CD4-positive, alpha-beta memory T cell (primary cell): ENCODE measurements around the gene EMC9. TPM values are rescaled to one million over a fixed set of nuclear protein-coding genes. Genes with fewer than 3 reads are reported as not detected.

ENCODE experiments used
- CTCF ChIA-PET: fragments of 350-600 bp; sonication (Branson Sonifier 250); formaldehyde crosslinking; loops from one replicate; lab custom pipeline; 2021; ENCODE audit warnings: inconsistent platforms; ENCODE audit not compliant: partially characterized antibody; lab: Charles Lee
- POLR2A ChIA-PET: fragments of 350-600 bp; sonication (Branson Sonifier 250); formaldehyde crosslinking; loops from one replicate; lab custom pipeline; 2021; ENCODE audit not compliant: partially characterized antibody; lab: Charles Lee
- DNase-seq, 5 donors: peaks; one replicate each; pipeline versions ENCODE4 v3.0.0 to v3.0.0-alpha.2; 2020 to 2022; ENCODE audit warnings: mixed read lengths in 1 of 5
- H3K27ac ChIP-seq: one replicate; pipeline ENCODE4 v1.7.0; 2013; ENCODE audit warnings: low read depth, low read length
- H3K27me3 ChIP-seq: 2 replicates; pipeline ENCODE4 v1.7.0; 2013; ENCODE audit warnings: mild to moderate bottlenecking, low read length, moderate library complexity; ENCODE audit not compliant: insufficient read depth
- H3K36me3 ChIP-seq: 2 replicates; pipeline ENCODE4 v1.7.0; 2013; ENCODE audit warnings: mild to moderate bottlenecking, low read length, moderate library complexity; ENCODE audit not compliant: insufficient read depth
- H3K4me1 ChIP-seq: 2 replicates; pipeline ENCODE4 v1.7.0; 2013; ENCODE audit warnings: mild to moderate bottlenecking, low read length, moderate library complexity; ENCODE audit not compliant: insufficient read depth
- H3K4me3 ChIP-seq, 2 donors: one replicate each; pipeline ENCODE4 v1.7.0; 2013; ENCODE audit warnings: low read length in 2 of 2, mild to moderate bottlenecking in 1 of 2
- H3K9me3 ChIP-seq, 2 donors: one replicate each; pipeline ENCODE4 v1.7.0; 2013; ENCODE audit warnings: low read length in 2 of 2, control low read depth in 1 of 2; ENCODE audit not compliant: control insufficient read depth in 1 of 2
- H3K27ac Mint-ChIP-seq, 7 donors: one replicate each; pipeline ENCODE4 v1.8.0; 2020 to 2021; ENCODE audit warnings: mixed read lengths in 7 of 7, mild to moderate bottlenecking in 6 of 7, inconsistent platforms in 3 of 7, moderate library complexity in 3 of 7
- H3K27me3 Mint-ChIP-seq, 2 donors: one replicate each; pipeline ENCODE4 v1.8.0; 2020 to 2021; ENCODE audit warnings: mixed read lengths in 2 of 2
- H3K36me3 Mint-ChIP-seq, 2 donors: one replicate each; pipeline ENCODE4 v1.8.0; 2020 to 2021; ENCODE audit warnings: mixed read lengths in 2 of 2, inconsistent platforms in 1 of 2, mild to moderate bottlenecking in 1 of 2
- H3K4me1 Mint-ChIP-seq, 4 donors: one replicate each; pipeline ENCODE4 v1.8.0; 2020 to 2021; ENCODE audit warnings: mixed read lengths in 4 of 4, mild to moderate bottlenecking in 1 of 4
- H3K4me3 Mint-ChIP-seq, 8 donors: one replicate each; pipeline ENCODE4 v1.8.0; 2020 to 2021; ENCODE audit warnings: mixed read lengths in 8 of 8, mild to moderate bottlenecking in 7 of 8, moderate library complexity in 6 of 8, inconsistent platforms in 3 of 8
- H3K9me3 Mint-ChIP-seq, 8 donors: one replicate each; pipeline ENCODE4 v1.8.0; 2020 to 2021; ENCODE audit warnings: mixed read lengths in 8 of 8, mild to moderate bottlenecking in 5 of 8, inconsistent platforms in 3 of 8, moderate library complexity in 1 of 8
- intact Hi-C: fragments of 100-400 bp; cut with micrococcal nuclease; formaldehyde crosslinking; loops from one replicate; pipeline ENCODE4 v1.15.1; 2023
- polyA plus RNA-seq, 2 donors: library from polyadenylated mRNA; unstranded; fragments of 300-500 nt; fragmentation: Illumina TruSeq; gene quantifications; one replicate each; pipeline ENCODE4 v1.2.3, GENCODE V29; 2021
- total RNA-seq, 2 experiments: library from RNA; stranded (reverse); gene quantifications; one replicate each; pipeline ENCODE4 v1.2.3, GENCODE V29; 2021

Gene EMC9
- total and polyA plus RNA-seq, 4 experiments from 2014 or later: 11.4 to 33.9 (median 23.3) TPM

DNA sequence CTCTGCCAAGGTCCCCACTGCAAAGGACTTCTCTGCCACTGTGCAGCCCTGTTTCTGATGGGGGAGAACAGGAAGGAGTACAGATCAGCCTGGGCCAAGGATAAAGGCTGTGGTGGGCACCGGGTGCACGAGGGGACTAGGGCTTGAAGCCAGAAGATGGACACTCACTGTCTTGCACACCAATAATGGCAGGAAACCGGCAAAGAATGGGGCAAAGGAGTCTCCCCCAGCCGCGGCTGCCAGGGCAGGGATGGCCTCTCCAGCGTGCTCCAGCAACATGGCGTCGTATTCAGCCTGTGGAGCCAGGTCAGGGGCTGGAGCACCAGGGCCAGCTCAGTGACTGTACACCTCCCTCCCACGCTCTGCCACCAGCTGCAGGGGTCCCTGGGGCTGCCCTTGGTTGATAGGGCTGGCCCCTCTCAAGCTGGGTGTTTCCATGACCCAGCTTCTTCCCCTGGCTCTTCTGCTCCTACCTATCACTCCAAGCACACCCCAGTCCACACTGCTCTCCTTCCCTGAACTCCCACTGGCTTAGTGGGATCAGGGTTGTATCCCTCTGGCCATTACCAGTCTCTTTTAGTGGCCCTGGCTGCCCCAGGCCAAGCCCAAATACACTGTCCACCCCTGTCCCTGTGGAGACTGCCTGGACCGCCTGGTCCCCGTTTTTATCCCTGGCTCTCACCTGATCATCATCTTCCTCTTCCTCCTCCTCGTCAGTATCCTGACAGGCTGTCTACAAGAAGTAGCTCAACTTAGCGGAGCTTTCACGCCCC lies 40.9 kb upstream of the EMC9 start:
- H3K27me3 Mint-ChIP-seq: no peaks in the 10 kb centered on the region
- no peak for DNase-seq
- Histone ChIP-seq H3K4me1 (peaks cover 6% of the 10 kb centered on the region), H3K9me3 (no peaks in the 10 kb centered on the region), H3K36me3 (peaks cover 63% of the 10 kb centered on the region), H3K27me3 (no peaks in the 10 kb centered on the region), H3K4me3 (no peak overlapping the region), H3K27ac (no peak overlapping the region)
- intact Hi-C loops: no loop called here
- H3K9me3 Mint-ChIP-seq: no peaks in the 10 kb centered on the region
- H3K36me3 Mint-ChIP-seq: peaks cover 19 to 63% of the 10 kb centered on the region in 2 donors
- ChIA-PET CTCF (interaction anchor here (0.9 to 1.4 kb wide), 2 partner anchors 73 to 75 kb away, joined by 3 read pairs; no protein-coding TSS in a partner anchor), POLR2A (interaction anchor here (1.1 to 1.4 kb wide), 4 partner anchors 13 to 101 kb away, joined by 3 to 4 read pairs (median 4); partner anchors contain the start of genes MDP1 and TM9SF1)
- H3K4me3 Mint-ChIP-seq: peak overlapping the region in 2 of 8 donors; percentile 3 to 57
- peak overlapping the region; percentile 29 to 83 (median 63) for H3K27ac Mint-ChIP-seq
- peaks cover 5 to 16% (median 8%) of the 10 kb centered on the region in 4 donors for H3K4me1 Mint-ChIP-seq

DNA sequence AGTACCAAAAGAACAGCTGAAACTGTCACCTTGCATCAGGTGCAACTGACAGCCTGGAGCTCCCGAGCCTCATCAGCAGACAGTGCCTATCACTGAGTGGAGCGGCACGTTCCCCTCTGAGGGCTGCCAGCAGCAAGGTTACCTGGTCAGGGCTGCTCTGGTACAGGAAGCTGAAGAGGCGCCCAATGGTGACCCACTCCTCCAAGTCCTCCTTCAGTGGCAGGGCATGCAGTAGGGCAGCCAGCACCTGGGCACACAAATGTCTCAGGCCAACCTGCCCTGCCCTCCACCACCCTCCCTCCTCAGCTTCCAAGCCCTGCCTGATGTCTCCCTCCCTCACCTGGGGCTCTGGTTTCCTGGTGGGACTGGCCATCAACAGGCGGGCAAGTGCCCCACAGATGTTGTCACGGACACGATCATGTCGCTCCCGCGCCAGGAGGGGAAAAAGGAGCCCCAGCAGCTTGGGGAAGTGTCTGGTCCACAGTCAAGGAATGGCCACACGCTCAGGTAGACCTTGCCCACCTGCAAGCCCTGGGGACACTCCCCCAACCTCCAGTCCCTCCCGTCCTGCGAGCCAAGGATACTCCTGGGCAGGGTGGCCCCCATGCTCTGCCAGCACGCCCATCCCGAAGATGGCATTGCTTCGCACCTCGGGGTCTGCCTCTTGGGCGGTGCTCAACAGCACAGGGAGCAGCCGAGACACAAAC lies 40.1 kb upstream of the EMC9 start:
- ChIA-PET CTCF (interaction anchor here (0.8 to 1.4 kb wide), 3 partner anchors 65 to 152 kb away, joined by 3 to 4 read pairs (median 3); no protein-coding TSS in a partner anchor), POLR2A (interaction anchor here (1.1 to 1.4 kb wide), 4 partner anchors 14 to 101 kb away, joined by 3 to 4 read pairs (median 4); partner anchors contain the start of genes MDP1 and TM9SF1)
- H3K4me3 Mint-ChIP-seq: peak overlapping the region in 1 of 8 donors; percentile 3
- peaks cover 19 to 68% of the 10 kb centered on the region in 2 donors for H3K36me3 Mint-ChIP-seq
- Histone ChIP-seq H3K4me1 (no peaks in the 10 kb centered on the region), H3K4me3 (no peak overlapping the region), H3K27ac (no peak overlapping the region), H3K36me3 (peaks cover 65% of the 10 kb centered on the region), H3K27me3 (no peaks in the 10 kb centered on the region), H3K9me3 (no peaks in the 10 kb centered on the region)
- H3K27ac Mint-ChIP-seq: peak overlapping the region in 4 of 7 donors; percentile 5 to 66 (median 44)
- H3K9me3 Mint-ChIP-seq: no peaks in the 10 kb centered on the region
- intact Hi-C loops: no loop called here
- DNase-seq: no peak
- peaks cover 1 to 9% (median 4%) of the 10 kb centered on the region in 4 donors for H3K4me1 Mint-ChIP-seq
- no peaks in the 10 kb centered on the region for H3K27me3 Mint-ChIP-seq

DNA sequence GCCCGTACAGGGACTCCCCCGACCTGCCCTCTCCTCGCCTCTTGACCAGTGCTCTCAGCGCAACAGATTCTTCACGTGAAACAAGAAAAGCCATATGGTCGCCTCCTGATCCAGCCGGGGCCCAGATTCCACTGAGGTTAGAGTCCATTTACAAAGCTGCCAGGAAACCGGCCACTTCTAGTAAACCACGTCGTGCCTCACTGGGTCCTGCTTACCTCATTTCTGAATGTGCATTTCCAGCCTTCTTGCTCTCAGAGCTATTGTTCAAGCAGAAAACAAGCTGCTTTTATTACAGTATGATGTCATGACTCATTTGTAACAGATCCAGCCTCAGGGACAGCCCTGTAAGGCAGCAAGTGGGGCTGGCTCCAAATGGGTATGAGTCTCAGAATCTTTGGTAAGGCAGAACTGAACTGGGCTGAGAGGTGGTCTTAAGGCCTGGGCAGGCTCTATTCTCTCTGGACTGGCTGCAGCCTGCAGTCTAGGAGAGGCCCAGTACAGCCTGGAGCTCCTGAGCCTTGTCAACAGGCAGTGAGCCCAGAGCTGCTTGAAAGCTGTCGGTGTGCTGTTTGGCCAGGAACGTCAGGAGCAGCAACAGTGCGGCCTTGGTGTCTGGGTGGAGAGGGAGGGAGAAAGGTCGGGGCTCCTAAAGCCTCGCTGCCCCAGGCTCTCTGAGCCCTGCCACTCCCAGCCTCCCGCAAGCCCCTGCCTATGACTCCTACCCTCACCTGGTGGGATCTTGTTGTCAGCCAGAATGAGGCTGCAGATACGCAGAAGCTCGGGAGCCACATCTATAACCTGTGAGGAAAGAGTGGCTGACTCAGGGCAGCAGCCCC lies 38.8 kb upstream of the EMC9 start:
- Mint-ChIP-seq H3K27me3 (no peaks in the 10 kb centered on the region), H3K9me3 (no peaks in the 10 kb centered on the region), H3K36me3 (peaks cover 19 to 68% of the 10 kb centered on the region in 2 donors), H3K4me3 (no peak overlapping the region), H3K4me1 (peaks cover 2 to 8% (median 6%) of the 10 kb centered on the region in 4 donors), H3K27ac (peak overlapping the region in 1 of 7 donors; percentile 41)
- Histone ChIP-seq H3K36me3 (peaks cover 51% of the 10 kb centered on the region), H3K27me3 (no peaks in the 10 kb centered on the region), H3K27ac (no peak overlapping the region), H3K4me1 (no peaks in the 10 kb centered on the region), H3K4me3 (no peak overlapping the region), H3K9me3 (no peaks in the 10 kb centered on the region)
- intact Hi-C loops: no loop called here
- ChIA-PET POLR2A (interaction anchor here (0.8 to 1.4 kb wide), 2 partner anchors 19 to 99 kb away, joined by 3 read pairs; partner anchors contain the start of gene IRF9), CTCF (interaction anchor here (1.2 to 1.5 kb wide), 4 partner anchors 19 to 153 kb away, joined by 3 to 6 read pairs (median 4); partner anchors contain the start of genes IRF9 and TINF2)
- no peak for DNase-seq

DNA sequence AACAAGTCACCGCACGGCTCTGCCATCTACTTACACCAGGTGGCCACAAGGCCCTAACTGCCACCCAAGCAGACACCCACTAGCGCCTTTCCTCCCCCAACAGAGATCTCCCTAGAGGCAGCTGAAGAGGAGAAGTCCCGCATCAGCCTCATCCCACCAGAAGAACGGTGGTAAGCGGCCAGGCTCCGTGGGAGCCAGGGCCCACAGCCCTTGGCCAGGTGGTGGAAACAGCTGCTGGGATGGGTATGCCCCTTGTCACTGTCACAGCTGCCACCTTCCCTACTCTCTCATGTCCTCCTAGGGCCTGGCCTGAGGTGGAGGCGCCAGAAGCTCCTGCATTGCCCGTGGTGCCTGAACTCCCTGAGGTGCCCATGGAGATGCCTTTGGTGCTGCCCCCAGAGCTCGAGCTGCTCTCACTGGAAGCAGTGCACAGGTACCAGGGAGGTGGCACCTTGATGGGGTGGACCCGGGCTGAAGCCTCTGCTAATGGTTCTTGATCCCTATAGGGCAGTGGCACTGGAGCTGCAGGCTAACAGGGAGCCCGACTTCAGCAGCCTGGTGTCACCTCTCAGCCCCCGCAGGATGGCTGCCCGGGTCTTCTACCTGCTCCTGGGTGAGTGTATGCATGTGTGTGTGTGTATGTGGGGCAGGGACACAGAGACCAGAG lies 38.0 kb upstream of the EMC9 start:
- H3K4me1 Mint-ChIP-seq: peaks cover 8 to 16% (median 12%) of the 10 kb centered on the region in 4 donors
- Histone ChIP-seq H3K36me3 (peaks cover 44% of the 10 kb centered on the region), H3K9me3 (no peaks in the 10 kb centered on the region), H3K4me1 (no peaks in the 10 kb centered on the region), H3K4me3 (no peak overlapping the region), H3K27me3 (no peaks in the 10 kb centered on the region), H3K27ac (no peak overlapping the region)
- ChIA-PET POLR2A (interaction anchor here (0.8 to 2.3 kb wide), 6 partner anchors 9 to 33 kb away, joined by 3 to 5 read pairs (median 3); partner anchors contain the start of genes IPO4, IRF9 and TM9SF1), CTCF (interaction anchor here (0.5 to 1.5 kb wide), 4 partner anchors 8 to 71 kb away, joined by 3 to 6 read pairs (median 4); partner anchors contain the start of genes IRF9 and TINF2)
- peak overlapping the region in 1 of 8 donors; percentile 8 for H3K4me3 Mint-ChIP-seq
- peak overlapping the region in 5 of 7 donors; percentile 29 to 91 (median 49) for H3K27ac Mint-ChIP-seq
- H3K36me3 Mint-ChIP-seq: peaks cover 19 to 74% of the 10 kb centered on the region in 2 donors
- DNase-seq: no peak
- intact Hi-C loops: no loop called here
- no peaks in the 10 kb centered on the region for H3K9me3 Mint-ChIP-seq
- H3K27me3 Mint-ChIP-seq: no peaks in the 10 kb centered on the region

DNA sequence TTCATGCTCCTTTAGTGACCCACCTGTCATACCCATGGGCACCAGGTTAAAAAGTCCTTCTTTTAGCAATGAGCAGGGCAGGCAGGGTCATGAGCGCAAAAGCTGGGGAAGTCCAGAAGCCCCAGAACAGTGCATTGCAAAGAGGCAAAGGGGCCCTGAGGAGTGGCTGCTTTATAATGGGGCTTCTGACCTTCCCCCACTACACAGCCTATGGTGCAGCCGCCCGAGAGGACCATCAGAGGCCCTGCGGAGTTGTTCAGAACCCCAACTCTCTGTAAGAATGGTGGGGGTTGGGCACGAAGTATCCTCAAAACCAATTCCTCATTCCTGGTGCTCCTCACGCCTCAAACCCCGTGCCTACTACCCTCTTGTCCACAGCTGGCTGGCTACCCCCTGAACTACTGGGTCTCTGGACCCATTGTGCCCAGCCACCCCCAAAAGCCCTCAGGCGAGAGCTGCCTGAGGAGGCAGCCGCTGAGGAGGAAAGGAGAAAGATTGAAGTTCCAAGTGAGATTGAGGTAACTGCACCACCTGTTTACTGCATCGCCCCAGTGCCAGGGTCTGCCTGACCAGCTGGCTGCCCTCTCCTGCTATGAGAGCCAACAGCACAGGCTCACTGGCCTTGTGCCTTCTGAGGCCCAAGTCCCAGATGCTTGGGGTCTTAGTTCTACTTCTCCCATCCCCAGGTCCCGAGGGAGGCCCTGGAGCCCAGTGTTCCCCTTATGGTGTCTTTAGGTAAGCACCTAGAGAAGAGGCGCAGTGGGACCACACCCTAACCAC lies 37.2 kb upstream of the EMC9 start:
- Mint-ChIP-seq H3K27me3 (no peaks in the 10 kb centered on the region), H3K4me3 (no peak overlapping the region), H3K4me1 (peaks cover 10 to 18% (median 13%) of the 10 kb centered on the region in 4 donors), H3K27ac (peak overlapping the region in 4 of 7 donors; percentile 49 to 91 (median 62)), H3K36me3 (peaks cover 19 to 76% of the 10 kb centered on the region in 2 donors), H3K9me3 (no peaks in the 10 kb centered on the region)
- H3K4me1 ChIP-seq: no peaks in the 10 kb centered on the region
- ChIA-PET CTCF (interaction anchor here (0.5 to 1.2 kb wide), 2 partner anchors 7 to 64 kb away, joined by 4 to 6 read pairs; partner anchors contain the start of gene TINF2), POLR2A (interaction anchor here (0.8 to 2.3 kb wide), 5 partner anchors 10 to 34 kb away, joined by 3 to 5 read pairs (median 3); partner anchors contain the start of genes IPO4 and TM9SF1)
- H3K27ac ChIP-seq: no peak overlapping the region
- H3K27me3 ChIP-seq: no peaks in the 10 kb centered on the region
- intact Hi-C loops: no loop called here
- no peak for DNase-seq
- no peaks in the 10 kb centered on the region for H3K9me3 ChIP-seq
- H3K4me3 ChIP-seq: no peak overlapping the region
- H3K36me3 ChIP-seq: peaks cover 39% of the 10 kb centered on the region
